HG02973 (cell line): ENCODE measurements around the gene STARD10.

Source experiments
- ATAC-seq: cut with Tn5 transposase; IDR thresholded peaks from one replicate; pipeline ENCODE4 v1.9.1; 2021; ENCODE audit warnings: moderate library complexity; ENCODE audit not compliant: unreplicated experiment

The STARD10 gene

DNA sequence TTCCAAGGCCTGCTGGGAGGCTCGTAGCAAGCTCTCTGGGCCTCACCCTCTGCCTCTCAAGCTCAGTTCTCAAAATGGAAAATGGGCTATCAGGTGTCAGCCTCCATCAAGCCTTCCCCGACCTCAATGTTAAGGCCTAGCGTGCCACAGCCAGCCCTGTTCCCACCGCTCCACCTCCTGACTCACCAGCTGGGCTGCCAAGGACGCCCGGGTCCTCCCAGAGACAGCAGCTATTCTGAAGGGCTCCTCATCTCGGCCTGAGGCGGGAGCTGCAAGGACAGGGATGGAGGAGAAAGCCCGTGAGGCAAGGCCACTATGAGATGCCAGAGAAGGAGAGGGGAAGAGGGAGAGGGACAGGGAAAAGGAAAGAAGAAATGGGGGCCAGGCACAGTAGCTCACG lies 61.5 kb downstream of the STARD10 start:
- ATAC-seq: no peak

DNA sequence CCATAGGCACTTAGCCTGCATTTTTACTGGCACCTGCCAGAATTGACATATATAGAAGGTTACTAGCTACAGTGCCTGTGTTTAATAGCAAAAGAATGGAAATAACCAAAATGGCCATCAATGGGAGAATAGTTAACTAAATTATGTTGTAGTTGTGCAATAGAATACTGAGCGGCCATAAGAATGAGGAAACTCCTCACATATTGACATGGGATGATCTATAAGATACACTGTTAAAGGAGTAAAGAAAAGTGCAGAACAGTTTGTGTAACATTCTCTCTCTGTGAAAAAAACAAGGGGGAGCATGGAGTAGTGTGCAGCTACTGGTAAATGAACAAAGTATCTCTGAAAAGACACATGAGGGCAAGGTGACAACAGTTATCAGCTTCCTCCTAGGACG lies 63.1 kb downstream of the STARD10 start:
- no peak for ATAC-seq

GRCh38 chr11:72730243-72730642 lies 63.6 kb downstream of the STARD10 start:
- no peak for ATAC-seq

DNA sequence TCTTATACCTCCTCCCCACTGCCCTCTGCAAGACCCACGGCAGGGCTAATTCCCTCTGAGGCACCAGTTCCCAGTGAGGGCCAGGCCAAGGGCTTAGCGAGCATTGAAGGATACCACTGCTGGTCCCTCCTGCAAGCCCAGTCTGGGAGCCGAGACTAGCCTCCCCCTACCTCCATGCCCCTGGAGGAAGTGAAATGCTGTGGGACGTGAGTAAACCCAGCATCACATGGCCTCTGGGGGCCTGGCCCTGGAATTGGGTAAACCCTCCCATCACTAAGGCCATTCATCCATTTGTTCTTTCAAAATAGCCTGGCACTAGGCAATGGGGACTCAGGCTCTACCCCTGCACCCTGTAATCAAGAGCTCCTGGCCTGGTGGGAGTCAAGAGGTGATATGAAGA lies 66.3 kb downstream of the STARD10 start:
- no peak for ATAC-seq

DNA sequence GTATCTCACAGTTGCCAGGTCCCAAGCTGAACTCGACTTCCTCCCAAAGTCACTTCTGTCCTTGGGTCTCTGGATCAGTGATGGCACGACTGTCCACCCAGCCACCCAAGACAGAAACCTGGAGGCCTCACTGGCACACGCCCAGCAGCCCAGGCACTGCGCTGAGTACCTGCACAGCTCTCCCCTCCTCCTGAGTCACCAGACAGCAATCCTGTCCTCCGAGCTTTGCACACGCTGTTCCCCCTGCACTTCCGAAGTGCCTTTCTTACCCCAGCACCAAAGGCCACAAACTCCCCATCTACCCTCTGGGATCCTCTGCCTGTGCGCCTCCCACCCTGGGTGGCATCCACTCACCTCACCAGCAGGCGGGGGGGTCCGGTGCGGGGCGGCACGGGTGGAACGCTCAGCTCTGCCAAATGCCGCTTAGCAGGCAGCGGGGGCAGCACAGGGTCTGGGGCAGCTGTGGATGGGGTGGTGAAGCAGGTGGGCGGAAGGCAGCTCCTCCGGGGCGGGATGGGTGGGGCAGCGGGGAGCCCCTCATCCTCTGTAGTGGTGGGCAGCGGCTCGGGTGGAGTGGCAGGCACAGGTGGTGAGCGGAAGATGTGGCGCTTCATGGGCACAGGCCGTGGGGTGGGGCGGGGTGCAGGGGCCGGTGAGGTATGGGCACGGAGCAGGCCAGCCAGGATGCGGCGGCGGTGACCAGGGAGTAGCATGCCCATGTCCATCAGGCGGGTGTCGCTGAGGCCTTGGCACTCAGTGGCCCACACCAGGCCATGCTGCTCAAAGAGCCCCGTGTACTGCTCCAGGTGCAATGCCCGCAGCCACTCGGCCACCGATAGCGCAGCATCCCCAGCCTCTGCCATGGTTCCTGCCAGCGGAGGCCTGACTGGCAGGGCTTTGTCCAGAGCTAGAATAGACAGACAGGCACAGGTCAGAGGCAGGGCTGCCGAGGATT lies 67.3 kb downstream of the STARD10 start:
- no peak for ATAC-seq

GRCh38 chr11:72725724-72726028 lies 68.2 kb downstream of the STARD10 start:
- ATAC-seq: no peak

- no peak for ATAC-seq
These were observed 68.8 kb downstream of the STARD10 start for GRCh38 chr11:72724851-72725723.

- no peak for ATAC-seq
These were observed 69.8 kb downstream of the STARD10 start for GRCh38 chr11:72724021-72724551.

DNA sequence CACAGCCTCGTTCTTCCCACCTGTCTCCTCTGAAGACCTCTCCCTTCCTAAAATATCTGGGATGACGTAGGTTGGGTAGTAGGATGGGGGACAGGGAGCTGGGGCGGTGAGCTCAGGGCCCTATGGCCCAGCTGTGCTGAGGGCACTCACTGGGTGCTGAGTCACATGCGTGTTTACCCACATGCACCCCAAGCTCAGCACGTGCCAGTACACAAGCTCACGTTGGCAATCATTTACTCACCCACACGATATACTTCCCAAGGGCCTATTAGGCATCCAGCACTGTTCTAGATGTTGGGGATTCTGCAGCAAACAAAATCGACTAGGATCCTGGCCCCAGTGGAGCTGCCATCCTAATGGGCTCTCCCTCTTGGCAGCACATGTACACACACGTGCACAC lies 70.3 kb downstream of the STARD10 start:
- ATAC-seq: no peak

DNA sequence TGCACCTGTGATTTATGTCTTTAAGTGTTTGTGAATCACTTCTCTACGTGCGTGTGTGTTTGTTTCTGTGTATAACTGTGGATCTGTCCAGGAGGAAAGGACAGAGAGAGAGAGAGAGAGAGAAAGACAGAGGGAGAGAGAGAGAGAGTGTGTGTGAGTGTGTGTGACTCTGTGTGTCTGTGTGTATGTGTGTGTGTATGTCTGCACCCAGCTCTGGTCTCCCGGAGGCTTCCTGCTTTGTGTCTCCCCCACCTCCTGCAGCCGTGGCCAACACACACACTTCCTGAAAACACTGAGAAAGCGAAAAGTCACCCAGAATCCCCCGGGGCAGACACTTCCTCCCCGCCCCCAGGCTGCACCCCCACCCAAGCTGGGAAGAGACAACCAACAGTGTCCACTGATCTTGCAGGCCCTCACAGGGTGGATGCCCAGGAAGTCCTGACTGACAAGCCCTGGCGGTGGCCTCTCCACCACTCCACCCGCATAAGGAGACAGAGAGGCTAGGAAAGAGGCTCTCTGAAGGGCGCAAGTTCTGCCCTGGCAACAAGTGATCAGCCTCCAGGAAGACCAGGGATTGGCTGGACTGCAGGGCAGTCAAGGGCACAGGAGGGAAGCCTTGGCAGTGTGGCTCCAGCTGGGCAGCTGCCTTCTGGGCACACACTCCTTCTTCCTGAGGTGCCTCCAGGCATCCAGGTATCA lies 71.6 kb downstream of the STARD10 start:
- ATAC-seq: peak; percentile 69

GRCh38 chr11:72721689-72722049 lies 72.2 kb downstream of the STARD10 start:
- no peak for ATAC-seq

GRCh38 chr11:72721276-72721675 lies 72.6 kb downstream of the STARD10 start:
- ATAC-seq: no peak

- no peak for ATAC-seq
These were observed 73.1 kb downstream of the STARD10 start for GRCh38 chr11:72720784-72721183.

- no peak for ATAC-seq
These were observed 73.8 kb downstream of the STARD10 start for GRCh38 chr11:72720047-72720446.

DNA sequence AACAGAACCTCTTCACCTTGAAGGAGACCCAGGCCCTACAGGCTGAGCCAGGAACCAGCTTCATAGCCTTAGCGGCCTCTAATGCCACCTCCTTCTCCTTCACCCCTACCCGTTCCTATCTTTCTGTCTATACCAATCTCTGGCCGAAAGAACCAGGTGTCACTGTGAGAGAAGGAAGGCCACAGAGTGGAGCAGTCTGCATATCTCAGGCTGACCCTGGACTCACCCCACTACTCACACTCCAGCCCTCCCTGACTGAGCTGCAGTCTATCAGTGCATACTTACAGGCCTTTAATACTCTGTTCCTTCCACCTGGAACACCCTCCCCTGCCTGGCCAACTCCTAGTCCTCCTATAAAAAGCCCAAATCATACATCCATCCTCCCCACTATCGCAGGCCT lies 74.3 kb downstream of the STARD10 start:
- no peak for ATAC-seq

DNA sequence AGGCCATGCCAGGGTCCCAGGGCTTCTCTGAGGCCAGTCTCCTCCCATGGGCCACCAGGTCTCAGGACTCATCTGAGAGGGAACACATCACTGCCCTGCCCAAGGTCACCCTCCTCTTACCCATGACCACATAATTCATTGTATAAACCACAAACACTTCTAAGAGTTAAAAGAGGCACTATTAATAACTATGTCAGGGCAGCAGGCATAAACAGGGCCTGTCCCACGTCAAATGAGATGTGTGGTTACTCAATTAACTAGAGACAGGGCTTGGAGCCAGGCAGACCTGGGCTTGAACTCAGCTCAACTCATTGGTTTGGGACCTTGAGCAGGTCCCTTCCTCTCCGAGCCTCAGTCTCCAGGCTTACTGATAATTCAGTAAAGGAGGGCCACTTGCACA lies 74.7 kb downstream of the STARD10 start:
- ATAC-seq: no peak

GRCh38 chr11:72718101-72718501 lies 75.7 kb downstream of the STARD10 start:
- no peak for ATAC-seq

DNA sequence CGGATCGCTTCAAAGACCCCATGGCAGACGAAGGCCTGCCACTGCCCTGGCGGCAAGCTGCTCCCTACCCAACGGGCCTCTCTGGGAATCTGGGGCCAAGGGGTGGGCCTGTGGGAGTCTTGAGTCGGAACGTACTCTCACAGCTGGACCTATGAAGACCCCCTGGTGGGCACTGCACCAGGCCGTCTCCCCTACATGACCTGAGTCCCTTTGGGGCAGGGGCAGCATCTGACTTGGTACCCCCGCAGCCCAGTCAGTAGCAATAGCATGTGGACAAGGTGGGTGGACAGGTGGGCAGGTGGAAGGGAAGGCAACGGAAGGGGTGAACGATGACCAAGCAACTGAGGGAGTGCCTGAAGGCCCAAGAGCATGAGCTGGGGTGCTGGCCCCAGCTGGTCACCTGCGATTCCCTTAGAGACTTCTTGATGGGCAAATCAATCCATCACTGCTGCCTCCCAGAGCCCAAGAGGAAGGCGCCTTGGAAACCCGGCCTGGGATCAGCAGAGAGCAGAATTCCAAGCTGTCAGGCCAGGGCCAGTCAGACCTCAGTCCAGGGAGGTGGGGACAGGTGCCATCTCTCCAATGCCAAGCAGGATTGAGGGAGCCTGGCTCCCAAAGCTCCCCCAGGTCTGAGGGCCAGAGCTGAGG lies 76.9 kb downstream of the STARD10 start:
- no peak for ATAC-seq

DNA sequence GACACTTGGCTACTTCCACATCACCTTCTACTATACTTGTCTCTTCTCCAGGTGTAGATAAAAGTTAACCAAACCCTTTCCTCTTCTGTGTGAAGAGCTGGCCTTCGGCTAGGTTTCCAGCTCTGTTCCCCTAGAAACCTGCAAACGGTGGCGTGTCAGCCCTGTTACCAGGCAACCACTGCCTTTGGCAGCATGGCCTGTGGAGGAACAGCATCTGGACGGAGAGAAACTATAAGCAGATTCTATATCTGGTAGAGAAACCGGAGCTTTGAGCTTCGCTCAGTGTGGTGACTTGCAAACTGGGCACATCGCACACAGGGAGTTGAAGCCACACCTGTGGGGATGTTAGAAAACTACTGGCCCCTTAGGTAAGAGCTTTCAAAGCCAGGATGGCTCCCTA lies 77.6 kb downstream of the STARD10 start:
- no peak for ATAC-seq

DNA sequence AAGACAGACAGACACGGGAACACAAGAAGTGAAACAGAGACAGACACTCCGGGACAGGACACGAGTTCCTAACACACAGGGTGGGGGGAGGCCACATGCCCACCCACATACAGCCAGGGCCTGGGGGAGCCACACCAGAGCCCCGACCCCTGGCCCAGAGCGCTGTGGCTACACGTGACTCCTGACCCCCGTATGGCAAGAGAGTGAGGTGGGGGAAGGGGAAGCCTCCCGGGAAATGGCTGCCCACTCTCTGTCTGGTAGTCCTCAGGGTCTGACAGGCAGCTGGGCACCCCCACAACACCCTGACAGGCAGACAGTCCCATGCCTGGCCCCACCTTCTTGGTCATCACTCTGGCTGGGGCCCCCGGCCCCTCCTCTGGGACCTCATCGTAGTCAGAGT lies 81.0 kb downstream of the STARD10 start:
- no peak for ATAC-seq
